Measurements from ENCODE around the gene SNX20.
A peak's percentile ranks its signal among the peaks of the same experiment; 100 is the strongest.

Gene SNX20, protein sequence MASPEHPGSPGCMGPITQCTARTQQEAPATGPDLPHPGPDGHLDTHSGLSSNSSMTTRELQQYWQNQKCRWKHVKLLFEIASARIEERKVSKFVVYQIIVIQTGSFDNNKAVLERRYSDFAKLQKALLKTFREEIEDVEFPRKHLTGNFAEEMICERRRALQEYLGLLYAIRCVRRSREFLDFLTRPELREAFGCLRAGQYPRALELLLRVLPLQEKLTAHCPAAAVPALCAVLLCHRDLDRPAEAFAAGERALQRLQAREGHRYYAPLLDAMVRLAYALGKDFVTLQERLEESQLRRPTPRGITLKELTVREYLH

DNA sequence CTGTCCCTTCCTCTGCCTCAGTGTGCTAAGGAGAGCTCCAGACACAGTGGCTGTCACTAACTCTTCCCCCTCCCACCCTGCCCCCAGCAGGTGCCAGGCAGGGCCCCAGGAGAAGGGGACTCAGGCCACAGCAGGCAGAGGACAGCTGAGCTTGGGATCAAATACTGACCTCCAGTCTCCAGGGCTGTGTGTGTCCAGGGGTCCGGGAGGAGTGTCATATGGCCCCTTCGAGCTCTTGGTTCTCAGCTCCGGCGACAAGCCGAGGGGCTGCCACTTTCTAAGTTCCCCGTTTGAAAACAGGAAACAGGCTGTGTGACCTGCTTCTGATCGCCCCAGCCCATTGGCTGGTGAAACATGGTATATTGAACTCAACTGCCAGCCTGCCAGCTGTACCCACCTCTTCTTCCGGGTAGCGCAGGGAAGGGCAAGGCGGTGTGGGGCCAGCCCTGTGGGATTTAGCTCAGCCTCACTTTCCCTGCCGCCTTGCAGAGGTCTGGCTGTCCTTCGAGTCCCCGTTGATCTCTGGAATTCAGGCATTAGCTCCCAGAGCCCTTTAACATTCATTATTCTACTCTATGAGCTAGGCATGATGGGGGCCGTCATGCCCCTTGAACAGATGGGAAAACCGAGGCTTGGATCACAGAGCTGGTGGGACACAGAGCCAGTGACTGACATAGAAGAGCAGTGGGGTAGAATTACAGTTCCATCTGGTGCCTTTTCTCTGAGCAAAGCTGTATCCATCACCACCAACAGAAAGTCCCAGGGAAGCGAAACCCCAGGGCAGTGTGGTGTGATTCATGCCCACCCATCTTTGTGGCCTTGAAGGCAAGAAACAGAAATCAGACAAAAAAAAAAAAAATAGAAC is at the start of gene SNX20:
TSS of gene SNX20 (minus strand) at position 292 of the 865 bp plus-strand sequence. CDS start 3,786 bp downstream, outside the sequence.
- DNase-seq (ENCODE audit: insufficient read length, low spot score) (no peak), FAIRE-seq (no peak)
- no peak for TF ChIP-seq CTCF (IDR thresholded peaks at IDR 0.05; ENCODE audit: insufficient read depth, missing control alignments)

DNA sequence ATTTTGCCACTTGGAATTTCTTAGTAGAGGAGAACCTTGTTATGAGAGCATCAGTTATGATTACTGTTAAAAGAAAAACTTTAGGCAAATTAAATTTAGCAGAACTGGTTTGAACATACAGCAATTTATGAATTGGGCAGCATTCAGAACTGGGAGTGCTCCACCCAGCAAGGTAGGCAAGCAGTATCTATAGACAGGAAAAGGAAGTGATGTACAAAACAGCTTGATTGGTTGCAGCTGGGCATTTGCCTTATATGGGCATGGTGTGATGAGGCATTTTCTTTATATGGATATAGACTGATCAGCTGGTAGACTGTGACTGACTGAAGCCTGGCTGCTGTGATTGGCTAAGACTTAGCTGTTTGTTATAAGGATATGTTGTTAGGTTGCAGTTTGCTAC is 43.2 kb upstream of the SNX20 start:
- no peak for TF ChIP-seq CTCF (IDR thresholded peaks at IDR 0.05; ENCODE audit: insufficient read depth, missing control alignments)
- DNase-seq (ENCODE audit: insufficient read length, low spot score) (no peak), FAIRE-seq (no peak)

GRCh38 chr16:50722960-50723359 is 41.8 kb upstream of the SNX20 start:
- no peak for DNase-seq (ENCODE audit: insufficient read length, low spot score)
- no peak for TF ChIP-seq CTCF (IDR thresholded peaks at IDR 0.05; ENCODE audit: insufficient read depth, missing control alignments)
- no peak for FAIRE-seq

DNA sequence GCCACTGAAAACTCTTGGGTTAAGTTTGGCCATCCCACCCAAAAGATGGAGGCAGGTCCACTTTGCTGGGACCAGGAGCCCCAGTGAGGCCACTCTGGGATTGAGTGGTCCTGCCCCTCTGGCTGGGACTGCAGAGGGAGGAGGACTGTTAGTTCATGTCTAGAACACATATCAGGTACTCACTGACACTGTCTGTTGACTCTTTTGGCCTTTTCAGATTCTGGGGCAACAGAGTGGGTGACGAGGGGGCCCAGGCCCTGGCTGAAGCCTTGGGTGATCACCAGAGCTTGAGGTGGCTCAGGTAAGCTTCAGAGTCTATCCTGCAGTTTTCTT is 41.3 kb upstream of the SNX20 start:
- FAIRE-seq: no peak
- no peak for DNase-seq (ENCODE audit: insufficient read length, low spot score)
- TF ChIP-seq CTCF (IDR thresholded peaks at IDR 0.05; ENCODE audit: insufficient read depth, missing control alignments): no peak

DNA sequence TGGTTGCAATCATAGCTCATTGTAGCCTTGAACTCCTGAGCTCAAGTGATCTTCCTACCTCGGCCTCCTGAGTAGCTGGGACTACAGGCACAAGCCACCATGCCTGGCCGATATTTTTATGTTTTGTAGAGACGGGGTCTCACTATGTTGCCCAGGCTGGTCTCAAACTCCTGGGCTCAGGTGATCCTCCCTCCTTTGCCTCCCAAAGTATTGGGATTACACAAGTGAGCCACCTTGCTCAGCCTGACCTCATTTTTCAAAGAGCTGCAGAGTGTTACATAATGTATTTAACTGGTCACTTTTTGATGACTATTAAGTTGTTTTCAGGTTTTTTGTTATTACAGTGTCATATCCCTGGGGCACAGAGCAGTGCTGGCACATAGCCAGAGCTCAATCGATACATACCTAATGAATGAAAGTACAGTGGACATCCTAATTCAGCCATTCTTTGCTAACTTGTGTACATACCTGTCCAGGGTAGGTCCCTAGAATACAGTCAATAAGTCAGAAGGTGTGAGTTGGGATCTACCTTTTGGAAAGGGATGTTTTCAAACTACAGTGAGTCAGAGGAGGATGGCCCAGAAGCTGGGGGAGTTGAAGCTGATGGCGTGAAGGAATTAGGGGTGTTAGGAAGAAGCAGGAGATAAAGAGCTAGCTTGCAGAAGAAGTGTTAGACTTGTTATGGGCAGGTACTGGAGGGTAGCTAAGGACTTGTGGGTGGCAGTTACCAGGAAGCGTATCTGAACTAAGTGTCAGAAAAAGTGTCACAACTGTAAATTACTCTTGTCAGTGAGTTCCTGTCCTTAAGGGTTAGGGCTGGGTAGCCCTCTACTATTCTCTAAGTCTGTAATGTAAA is 40.7 kb upstream of the SNX20 start:
- no peak for FAIRE-seq
- no peak for TF ChIP-seq CTCF (IDR thresholded peaks at IDR 0.05; ENCODE audit: insufficient read depth, missing control alignments)

DNA sequence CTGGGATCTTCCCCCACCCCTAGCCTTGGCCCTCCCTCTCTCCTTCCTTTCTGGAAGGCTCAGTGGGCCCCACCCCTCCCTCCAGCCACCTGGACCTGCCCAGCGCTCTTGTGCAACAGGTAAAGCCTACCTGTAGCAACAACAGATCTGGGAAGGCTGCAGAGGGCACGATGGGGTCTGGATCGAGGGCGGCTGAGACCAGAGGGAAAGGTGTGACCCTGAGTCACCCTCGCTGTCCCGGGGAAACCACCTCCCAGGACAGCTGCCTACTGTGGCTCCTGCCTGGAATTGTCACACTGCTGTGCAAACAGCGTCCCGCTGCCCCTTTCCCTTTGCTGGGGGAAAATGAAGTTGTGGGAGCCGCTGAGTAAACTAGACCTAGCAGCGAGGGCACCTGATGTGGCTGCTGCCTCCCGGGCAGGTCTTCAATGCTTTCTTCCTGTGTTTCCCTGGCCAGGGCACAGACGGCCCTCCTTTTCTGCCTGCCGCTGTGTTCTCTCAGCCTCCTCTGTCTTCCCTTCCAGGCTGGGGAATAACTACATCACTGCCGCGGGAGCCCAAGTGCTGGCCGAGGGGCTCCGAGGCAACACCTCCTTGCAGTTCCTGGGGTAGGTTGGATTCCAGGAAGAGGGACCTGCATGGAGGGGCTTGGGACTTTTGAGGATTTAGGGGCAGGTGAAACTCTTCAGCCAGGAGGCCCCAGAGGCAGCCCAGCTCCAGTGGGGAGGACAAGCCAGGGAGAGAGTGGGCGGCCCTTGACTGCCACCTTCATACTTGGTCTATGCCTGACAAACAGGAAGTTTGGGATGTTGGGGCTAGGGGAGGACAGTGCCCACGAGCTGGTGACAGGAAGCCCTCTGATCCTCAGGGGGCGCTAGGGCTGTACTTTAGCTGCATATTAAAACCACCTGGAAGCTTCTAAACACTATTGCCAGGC is 38.6 kb upstream of the SNX20 start:
- no peak for DNase-seq (ENCODE audit: insufficient read length, low spot score)
- FAIRE-seq: no peak
- TF ChIP-seq CTCF (IDR thresholded peaks at IDR 0.05; ENCODE audit: insufficient read depth, missing control alignments): peak; percentile 2

More for the DNA sequence above, 40.7 kb upstream of the SNX20 start:
- no peak for DNase-seq (ENCODE audit: insufficient read length, low spot score)
